TTC549 (cell line): ENCODE results near the gene POU3F2.

Source experiments
- FAIRE-seq: peaks from 2 replicates; lab custom pipeline; 2012; peaks lifted over from hg19 to GRCh38; lab: Jason Lieb, UNC

The POU3F2 gene

GRCh38 chr6:98834060-98835031, at the start of gene POU3F2:
Gene POU3F2 (plus strand): TSS chr6:98834574. CDS start chr6:98834874, 300 bp downstream.
- FAIRE-seq: no peak

- no peak for FAIRE-seq
Observed at GRCh38 chr6:98787435-98787834, 46.9 kb upstream of the POU3F2 start.

- FAIRE-seq: no peak
Observed at GRCh38 chr6:98787961-98788360, 46.4 kb upstream of the POU3F2 start.

GRCh38 chr6:98794307-98794842, 40.0 kb upstream of the POU3F2 start:
- FAIRE-seq: no peak

- FAIRE-seq: no peak
Observed at GRCh38 chr6:98797217-98797994, 37.0 kb upstream of the POU3F2 start.

GRCh38 chr6:98800866-98801265, 33.5 kb upstream of the POU3F2 start:
- FAIRE-seq: no peak

GRCh38 chr6:98808541-98809210, 25.7 kb upstream of the POU3F2 start:
- FAIRE-seq: no peak

GRCh38 chr6:98812220-98812619, 22.2 kb upstream of the POU3F2 start:
- no peak for FAIRE-seq

- FAIRE-seq: no peak
Observed at GRCh38 chr6:98816799-98817198, 17.6 kb upstream of the POU3F2 start.

- FAIRE-seq: no peak
Observed at GRCh38 chr6:98821756-98822405, 12.5 kb upstream of the POU3F2 start.

- FAIRE-seq: no peak
Observed at GRCh38 chr6:98823428-98824161, 10.8 kb upstream of the POU3F2 start.

GRCh38 chr6:98824162-98824901, 10.0 kb upstream of the POU3F2 start:
- no peak for FAIRE-seq

GRCh38 chr6:98824902-98825599, 9.3 kb upstream of the POU3F2 start:
- no peak for FAIRE-seq

GRCh38 chr6:98825600-98826230, 8.7 kb upstream of the POU3F2 start:
- FAIRE-seq: no peak

- FAIRE-seq: no peak
Observed at GRCh38 chr6:98827295-98828159, 6.8 kb upstream of the POU3F2 start.

GRCh38 chr6:98828211-98828788, 6.1 kb upstream of the POU3F2 start:
- no peak for FAIRE-seq

- FAIRE-seq: no peak
Observed at GRCh38 chr6:98828941-98829411, 5.4 kb upstream of the POU3F2 start.

- FAIRE-seq: no peak
Observed at GRCh38 chr6:98830146-98830545, 4.2 kb upstream of the POU3F2 start.
